ENCODE data around the gene TMEM44.
"Not testable (repeated sequence)": the region's sequence is repeated elsewhere in the genome, so short reads cannot be mapped to it uniquely, and the experiment has no call there.

Gene TMEM44

GRCh38 chr3:194637066-194637465, 3.8 kb upstream of the TMEM44 start:
- no peak for TF ChIP-seq CTCF (IDR thresholded peaks at IDR 0.05; ENCODE audit: low read depth, low read length, missing control alignments)
- no peak for DNase-seq (ENCODE audit: extremely low read depth, low read depth)
- H3K4me3 ChIP-seq (replicated peaks; ENCODE audit: low read depth, low read length), result no peak overlapping the region

- DNase-seq (ENCODE audit: extremely low read depth, low read depth), result no peak
Observed at GRCh38 chr3:194632809-194633348, 340 bp downstream of the TMEM44 start.

GRCh38 chr3:194632226-194632808, 902 bp downstream of the TMEM44 start:
- DNase-seq (ENCODE audit: extremely low read depth, low read depth), result no peak
- TF ChIP-seq CTCF (IDR thresholded peaks at IDR 0.05; ENCODE audit: low read depth, low read length, missing control alignments), result no peak
- peak overlapping the region; percentile 70 for H3K4me3 ChIP-seq (replicated peaks; ENCODE audit: low read depth, low read length)

More at GRCh38 chr3:194632809-194633348, 340 bp downstream of the TMEM44 start:
- H3K4me3 ChIP-seq (replicated peaks; ENCODE audit: low read depth, low read length), result peak overlapping the region; percentile 70
- no peak for TF ChIP-seq CTCF (IDR thresholded peaks at IDR 0.05; ENCODE audit: low read depth, low read length, missing control alignments)

- TF ChIP-seq CTCF (IDR thresholded peaks at IDR 0.05; ENCODE audit: low read depth, low read length, missing control alignments), result no peak
Observed at GRCh38 chr3:194631696-194632095, 1.5 kb downstream of the TMEM44 start.

GRCh38 chr3:194630681-194631080, 2.5 kb downstream of the TMEM44 start:
- DNase-seq (ENCODE audit: extremely low read depth, low read depth); H3K4me3 ChIP-seq (replicated peaks; ENCODE audit: low read depth, low read length): not testable (repeated sequence)

More at GRCh38 chr3:194631696-194632095, 1.5 kb downstream of the TMEM44 start:
- DNase-seq (ENCODE audit: extremely low read depth, low read depth), result no peak
- no peak overlapping the region for H3K4me3 ChIP-seq (replicated peaks; ENCODE audit: low read depth, low read length)

GRCh38 chr3:194624956-194625355, 8.3 kb downstream of the TMEM44 start:
- no peak for TF ChIP-seq CTCF (IDR thresholded peaks at IDR 0.05; ENCODE audit: low read depth, low read length, missing control alignments)
- H3K4me3 ChIP-seq (replicated peaks; ENCODE audit: low read depth, low read length), result no peak overlapping the region
- DNase-seq (ENCODE audit: extremely low read depth, low read depth), result no peak

GRCh38 chr3:194623449-194624290, 9.5 kb downstream of the TMEM44 start:
- no peak for TF ChIP-seq CTCF (IDR thresholded peaks at IDR 0.05; ENCODE audit: low read depth, low read length, missing control alignments)
- DNase-seq (ENCODE audit: extremely low read depth, low read depth), result no peak

More at GRCh38 chr3:194623449-194624290, 9.5 kb downstream of the TMEM44 start:
- no peak overlapping the region for H3K4me3 ChIP-seq (replicated peaks; ENCODE audit: low read depth, low read length)

Measured in HFF-Myc (cell line).